HG02970 (cell line): ENCODE measurements around the gene BGN.

Source experiments
- ATAC-seq: cut with Tn5 transposase; IDR thresholded peaks from one replicate; pipeline ENCODE4 v1.9.1; 2021; ENCODE audit warnings: mild to moderate bottlenecking, moderate library complexity, moderate number of reproducible peaks; ENCODE audit not compliant: unreplicated experiment, low FRiP score

BGN gene

DNA sequence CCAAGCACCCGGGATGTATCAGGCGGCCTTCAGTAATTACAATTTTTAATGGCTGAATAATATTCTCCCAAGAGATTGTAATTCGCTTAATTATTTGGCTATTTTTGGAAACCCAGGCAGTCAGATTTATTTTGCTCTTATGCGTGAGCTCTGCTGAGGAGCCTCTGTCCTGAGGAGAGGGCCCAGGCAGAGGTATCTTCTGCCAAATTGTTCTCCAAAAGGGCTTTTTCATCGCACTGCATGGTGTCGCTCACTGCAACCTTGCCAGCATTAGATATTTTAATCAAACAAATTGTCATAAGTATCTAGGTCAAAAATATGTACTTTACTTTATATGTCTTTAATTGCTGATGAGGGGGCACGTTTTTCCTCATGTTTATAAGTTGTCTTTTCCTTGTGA, 28.5 kb downstream of the BGN start:
- ATAC-seq = no peak

- no peak for ATAC-seq
Measured at GRCh38 chrX:153524234-153524633, 29.5 kb downstream of the BGN start.

GRCh38 chrX:153525451-153525850, 30.7 kb downstream of the BGN start:
- no peak for ATAC-seq

DNA sequence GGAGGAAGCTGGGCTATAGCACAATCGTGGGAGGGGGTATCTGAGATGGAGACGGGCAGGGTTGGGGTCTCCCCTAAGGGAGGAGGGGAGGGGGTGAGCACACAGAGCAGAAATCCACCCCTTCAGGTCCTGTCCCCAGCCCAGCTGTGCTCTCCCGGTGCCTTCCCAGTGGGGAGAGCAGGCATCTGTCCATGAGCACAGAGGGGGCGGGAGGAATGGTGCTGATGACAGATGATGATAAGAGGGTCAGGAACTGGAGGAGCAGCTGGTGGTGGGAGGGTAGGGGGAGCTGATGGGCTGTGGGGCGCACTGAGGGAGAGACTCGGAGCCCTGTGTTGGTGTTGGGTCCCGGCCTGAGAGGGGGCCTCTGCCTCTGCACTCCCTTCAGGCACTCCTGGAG, 31.3 kb downstream of the BGN start:
- ATAC-seq = no peak

DNA sequence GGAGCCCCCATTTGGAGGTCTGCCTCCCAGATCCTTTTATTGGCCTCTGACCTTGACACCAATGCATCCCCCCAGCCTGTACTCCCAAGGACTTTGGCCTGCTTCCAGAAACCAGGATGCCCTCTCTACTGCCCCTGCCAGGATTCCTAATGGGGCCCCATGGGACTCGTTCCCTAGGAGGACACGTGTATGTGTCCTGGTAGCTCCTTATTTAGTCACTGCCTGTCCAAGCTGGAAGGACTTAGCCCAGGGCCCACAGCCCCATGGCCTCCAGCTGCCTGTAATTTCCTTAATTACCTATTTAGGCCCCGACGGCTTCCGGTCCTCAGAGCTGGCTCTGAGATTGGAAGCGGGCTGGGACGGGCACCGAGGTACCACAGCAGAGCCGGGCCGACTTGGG, 32.0 kb downstream of the BGN start:
- no peak for ATAC-seq

GRCh38 chrX:153527208-153527607, 32.4 kb downstream of the BGN start:
- ATAC-seq = no peak

DNA sequence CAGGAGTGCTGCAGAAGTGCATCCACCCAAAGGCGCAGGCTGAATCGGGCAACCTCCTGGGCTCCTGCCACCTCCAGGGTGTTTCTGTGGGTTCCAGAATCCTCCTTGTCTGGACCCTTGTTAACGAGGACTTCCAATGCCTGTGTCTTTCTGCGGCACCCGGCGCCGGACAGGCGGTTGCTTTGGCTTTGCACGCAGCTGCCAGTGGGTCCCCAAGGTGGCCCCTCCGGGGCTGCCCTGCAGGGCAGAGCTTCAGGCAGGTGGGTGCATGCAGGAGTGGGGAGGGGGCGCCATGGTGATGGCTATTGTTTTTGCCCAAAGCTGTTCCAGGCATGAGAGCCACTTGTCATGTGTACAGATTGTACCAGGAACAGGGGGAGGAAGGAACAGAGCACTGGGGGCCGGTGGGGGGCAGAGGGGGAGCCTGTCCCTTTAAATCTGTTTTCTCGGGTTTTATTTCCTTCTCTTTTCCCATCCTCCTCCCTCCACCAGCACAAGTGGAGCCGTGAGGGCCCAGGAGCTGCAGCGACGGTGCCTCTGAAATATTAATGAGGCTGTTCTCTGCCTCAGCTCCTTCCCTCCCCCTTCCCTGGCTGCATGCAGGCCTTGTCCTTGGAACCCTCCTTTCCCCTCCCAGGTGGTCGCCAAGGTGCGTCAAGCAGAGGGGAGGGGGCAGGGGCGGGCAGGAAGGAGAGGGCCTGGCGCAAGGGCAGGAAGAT, 35.8 kb downstream of the BGN start:
- no peak for ATAC-seq

DNA sequence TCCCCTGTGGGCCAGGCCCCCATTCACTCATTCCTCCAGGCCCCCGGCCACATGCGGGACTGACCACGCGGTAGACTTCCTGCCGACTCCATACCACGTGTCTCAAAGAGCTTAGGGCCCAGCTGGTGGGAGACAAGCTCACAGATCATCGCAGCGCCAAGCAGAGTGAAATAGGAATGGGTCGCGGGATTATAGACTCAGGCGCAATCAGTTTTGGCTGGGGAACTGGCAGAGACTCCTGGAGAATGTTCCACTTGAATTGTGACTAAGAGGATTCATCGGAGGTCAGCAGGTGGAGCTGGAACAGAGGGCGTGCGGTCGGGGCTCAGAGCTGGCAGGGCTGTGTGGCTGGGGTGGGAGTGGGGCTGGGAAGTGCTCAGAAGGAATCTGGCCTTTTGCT, 38.3 kb downstream of the BGN start:
- ATAC-seq = no peak

DNA sequence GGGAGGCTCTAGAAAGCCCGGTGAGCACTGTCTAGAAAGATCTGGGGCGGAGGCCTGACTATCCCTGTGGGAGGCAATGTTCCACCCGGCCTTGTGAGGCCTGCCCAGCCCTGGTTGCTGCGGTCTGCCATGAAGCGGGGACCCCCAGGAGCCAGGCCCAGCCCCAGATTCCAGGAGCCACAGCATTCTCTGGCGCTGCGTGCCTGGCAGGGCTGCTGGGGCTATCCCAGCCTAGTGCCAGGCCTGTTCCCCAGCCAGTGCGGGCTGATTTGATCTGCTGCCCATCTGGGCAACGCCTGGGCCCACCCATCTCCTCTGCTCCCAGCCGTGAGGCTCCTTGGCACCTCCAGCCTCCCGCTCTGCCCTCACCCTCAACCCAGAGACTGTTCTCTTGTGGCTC, 42.3 kb downstream of the BGN start:
- ATAC-seq = no peak

GRCh38 chrX:153537526-153538295, 42.9 kb downstream of the BGN start:
- ATAC-seq = no peak

DNA sequence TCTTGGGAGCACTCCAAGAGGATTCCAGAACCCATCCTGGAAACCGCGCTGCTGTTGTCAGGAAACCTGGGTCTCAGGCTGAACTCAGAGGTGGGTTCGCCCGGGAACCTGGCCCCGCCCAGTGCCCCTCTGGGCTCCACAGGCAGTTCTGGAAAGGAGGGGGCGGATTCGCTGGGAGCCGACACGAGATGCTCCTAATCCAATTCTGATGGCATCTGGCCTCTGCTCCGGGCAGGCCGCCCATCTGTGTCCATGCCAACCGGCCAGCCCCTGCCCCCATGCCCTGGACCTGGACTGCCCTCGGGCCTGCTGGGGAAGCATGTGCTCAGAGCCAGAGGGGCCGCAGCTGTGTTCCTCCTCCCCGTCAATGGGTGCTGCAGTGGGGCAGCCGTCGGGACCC, 43.6 kb downstream of the BGN start:
- no peak for ATAC-seq

DNA sequence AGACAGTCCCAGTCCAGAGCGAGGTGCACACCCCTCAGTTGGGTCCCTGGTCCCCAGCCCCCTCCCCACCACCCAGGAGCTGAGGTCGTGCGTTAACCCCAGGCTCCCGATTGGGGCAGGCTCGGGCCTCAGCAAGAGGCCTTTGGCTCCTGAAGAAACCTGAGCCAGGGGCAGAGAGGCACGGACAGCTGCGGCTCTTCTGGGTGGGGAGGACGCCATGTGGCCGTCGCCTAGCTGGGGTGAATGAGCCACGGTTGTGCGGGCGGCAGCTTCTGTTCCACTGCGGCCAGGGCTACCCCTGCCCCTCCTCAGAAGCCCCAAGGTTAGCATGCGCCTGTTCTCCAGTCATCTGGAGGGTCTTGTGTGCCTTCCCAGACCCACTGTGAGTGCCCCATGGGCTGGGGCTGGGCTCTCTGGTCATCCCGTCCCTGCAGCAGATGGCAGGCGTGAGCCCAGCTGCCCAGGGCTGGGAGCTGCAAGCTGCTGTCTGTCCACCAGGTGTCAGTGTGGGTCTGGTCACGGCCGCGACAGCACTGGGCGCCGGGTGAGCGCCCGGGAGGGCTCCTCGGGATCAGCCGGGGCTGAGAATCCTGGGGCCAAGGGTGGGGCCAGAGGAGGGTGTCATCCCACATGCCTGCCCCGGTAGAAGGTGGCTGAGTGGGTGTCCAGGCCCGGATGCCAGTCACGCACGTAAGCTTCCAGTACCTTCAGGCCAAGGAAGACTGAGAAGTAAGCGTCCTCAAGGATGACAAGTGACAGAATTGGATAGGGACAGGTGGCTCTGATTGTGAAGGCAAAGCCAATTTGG, 44.6 kb downstream of the BGN start:
- ATAC-seq = no peak

DNA sequence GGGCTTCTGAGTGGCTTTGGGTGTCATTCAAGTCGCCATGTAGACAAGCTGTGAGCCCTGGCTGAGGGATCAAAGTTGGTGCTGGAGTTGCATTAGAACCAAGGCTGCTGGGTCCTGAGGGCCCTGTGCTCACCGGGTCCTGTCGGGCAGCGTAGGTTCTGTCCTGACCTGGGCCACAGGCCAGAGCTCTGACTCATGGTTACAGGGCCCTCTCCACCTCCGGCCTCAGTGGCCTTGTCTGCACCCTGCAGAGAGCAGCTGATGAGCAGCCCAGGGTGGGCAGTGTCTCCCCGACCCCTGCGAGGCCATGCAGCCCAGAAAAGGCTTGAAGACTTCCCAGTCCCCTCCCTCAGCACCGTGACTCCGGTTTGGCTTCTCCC, 45.2 kb downstream of the BGN start:
- ATAC-seq = no peak

DNA sequence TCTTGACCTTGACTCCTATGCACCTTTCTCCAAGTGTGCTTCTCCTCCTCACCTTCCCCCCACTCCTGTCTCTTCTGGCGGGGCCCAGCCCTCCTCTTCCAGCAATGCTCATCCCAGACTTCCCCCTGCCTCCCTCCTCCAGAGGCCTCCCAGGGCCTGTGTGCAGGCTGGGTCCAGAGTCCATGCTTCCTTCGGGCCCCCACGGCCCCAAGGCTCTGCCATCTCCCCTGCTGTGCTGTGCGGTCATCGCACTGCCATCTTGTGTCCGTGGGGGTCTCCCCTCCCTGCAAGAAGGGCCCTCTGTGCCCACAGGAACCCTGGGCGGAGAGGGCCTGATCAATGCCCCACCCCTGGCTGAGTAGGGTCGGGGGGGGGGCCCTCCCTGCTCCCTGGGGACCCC, 49.9 kb downstream of the BGN start:
- no peak for ATAC-seq

DNA sequence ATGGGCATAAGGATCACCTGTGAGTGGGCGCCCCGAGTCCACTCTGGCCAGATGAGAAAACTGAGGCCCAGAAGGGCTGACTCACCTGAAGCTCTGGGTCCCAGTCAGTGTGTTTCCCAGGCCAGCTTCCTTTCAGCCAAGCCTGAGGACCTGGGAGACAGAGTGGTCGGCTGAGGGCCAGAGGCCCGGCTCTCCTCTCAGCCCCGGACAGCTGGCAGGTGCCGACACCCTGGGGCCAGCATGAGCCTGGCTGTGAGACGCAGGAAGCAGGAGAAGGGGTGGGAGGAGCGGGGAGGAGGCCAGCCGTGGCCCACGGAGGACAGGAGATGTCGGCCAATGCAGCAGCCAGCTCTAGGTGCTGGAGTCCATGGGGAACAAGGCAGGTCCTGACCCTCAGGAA, 51.6 kb downstream of the BGN start:
- ATAC-seq = no peak

DNA sequence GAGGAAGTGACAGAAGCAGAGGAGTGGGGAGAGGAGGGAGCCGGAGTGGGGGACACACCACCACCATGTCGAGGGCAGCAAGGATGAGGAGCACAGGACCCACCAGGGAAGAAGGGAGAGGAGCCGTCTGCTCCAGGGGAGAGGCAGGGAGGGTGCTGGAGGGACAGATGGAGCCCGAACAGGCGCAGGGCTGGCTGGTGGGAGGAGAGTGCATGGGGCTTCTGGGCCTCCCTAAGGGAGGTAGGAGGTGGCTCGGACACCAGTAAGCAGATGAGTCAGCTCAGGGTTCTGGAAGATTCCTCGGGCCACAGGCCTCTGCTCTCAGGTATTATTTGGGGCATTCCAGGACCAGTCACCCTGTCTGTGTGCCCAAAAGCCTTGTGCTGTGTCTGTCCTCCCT, 52.4 kb downstream of the BGN start:
- no peak for ATAC-seq

GRCh38 chrX:153549231-153549630, 54.5 kb downstream of the BGN start:
- no peak for ATAC-seq

DNA sequence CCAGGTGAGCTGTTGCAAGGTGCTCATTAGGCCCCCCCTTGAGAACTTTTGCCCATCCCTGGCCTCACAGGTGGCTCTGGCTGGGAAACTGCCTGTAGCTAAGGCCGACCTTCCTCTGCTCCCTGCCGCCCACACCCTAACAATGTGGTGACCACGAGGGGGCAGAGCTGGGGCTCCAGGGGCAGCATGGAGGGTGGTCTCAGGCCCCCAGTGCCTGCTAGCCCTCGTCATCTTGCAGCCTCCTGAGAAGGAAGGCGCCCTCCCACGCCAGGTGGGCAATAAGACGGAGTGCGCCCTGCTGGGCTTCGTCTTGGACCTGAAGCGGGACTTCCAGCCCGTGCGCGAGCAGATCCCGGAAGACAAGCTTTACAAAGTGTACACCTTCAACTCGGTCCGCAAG, 55.0 kb downstream of the BGN start:
- ATAC-seq = no peak

- no peak for ATAC-seq
Measured at GRCh38 chrX:153551135-153551534, 56.4 kb downstream of the BGN start.

- ATAC-seq = no peak
Measured at GRCh38 chrX:153554519-153555167, 59.9 kb downstream of the BGN start.

GRCh38 chrX:153556767-153557166, 62.0 kb downstream of the BGN start:
- no peak for ATAC-seq
